GM03348 (cell line): ENCODE measurements around the gene SZT2.
"Not testable (repeated sequence)": the region's sequence is repeated elsewhere in the genome, so short reads cannot be mapped to it uniquely, and the experiment has no call there.

Experiments used
- DNase-seq: peaks from one replicate; pipeline ENCODE4 v3.0.0; 2012; ENCODE audit warnings: low spot score

Gene SZT2

GRCh38 chr1:43363283-43363934 is 26.3 kb upstream of the SZT2 start:
- DNase-seq, result no peak

- DNase-seq, result no peak
Measured at GRCh38 chr1:43363935-43364525, 25.7 kb upstream of the SZT2 start.

GRCh38 chr1:43365678-43366077 is 24.0 kb upstream of the SZT2 start:
- no peak for DNase-seq

GRCh38 chr1:43366179-43366578 is 23.5 kb upstream of the SZT2 start:
- DNase-seq, result no peak

GRCh38 chr1:43366601-43367025 is 23.1 kb upstream of the SZT2 start:
- DNase-seq, result peak; percentile 37

- peak; percentile 89 for DNase-seq
Measured at GRCh38 chr1:43367026-43367903, 22.4 kb upstream of the SZT2 start.

- peak; percentile 99 for DNase-seq
Measured at GRCh38 chr1:43367904-43368645, 21.6 kb upstream of the SZT2 start, which contains the start of gene ELOVL1. TSS of gene ELOVL1 (minus strand) at chr1:43368011. CDS start at chr1:43365609, 2,402 bp downstream.

- no peak for DNase-seq
Measured at GRCh38 chr1:43368646-43369020, 21.1 kb upstream of the SZT2 start.

- DNase-seq, result not testable (repeated sequence)
Measured at GRCh38 chr1:43369779-43370178, 19.9 kb upstream of the SZT2 start.

GRCh38 chr1:43370564-43370963 is 19.1 kb upstream of the SZT2 start:
- no peak for DNase-seq

- no peak for DNase-seq
Measured at GRCh38 chr1:43372172-43372571, 17.5 kb upstream of the SZT2 start.

GRCh38 chr1:43373066-43373940 is 16.4 kb upstream of the SZT2 start:
- DNase-seq, result peak; percentile 82

- no peak for DNase-seq
Measured at GRCh38 chr1:43376723-43377235, 12.9 kb upstream of the SZT2 start.

GRCh38 chr1:43377831-43378230 is 11.9 kb upstream of the SZT2 start:
- no peak for DNase-seq

GRCh38 chr1:43379476-43379875 is 10.2 kb upstream of the SZT2 start:
- no peak for DNase-seq

- no peak for DNase-seq
Measured at GRCh38 chr1:43381612-43382011, 8.1 kb upstream of the SZT2 start.

- no peak for DNase-seq
Measured at GRCh38 chr1:43382027-43382779, 7.5 kb upstream of the SZT2 start.

- DNase-seq, result no peak
Measured at GRCh38 chr1:43383449-43383848, 6.2 kb upstream of the SZT2 start.

GRCh38 chr1:43386676-43387075 is 3.0 kb upstream of the SZT2 start:
- DNase-seq, result no peak

GRCh38 chr1:43387976-43388599 is 1.6 kb upstream of the SZT2 start:
- DNase-seq, result peak; percentile 18
